ENCODE results near the gene UBL7.

Gene UBL7

GRCh38 chr15:74441248-74441941, 19.6 kb downstream of the UBL7 start:
- no peak for DNase-seq (ENCODE audit: low read depth in 2 of 2)

- DNase-seq (ENCODE audit: low read depth in 2 of 2) = peak; percentile 73 to 76
Observed at GRCh38 chr15:74438721-74439316, 22.1 kb downstream of the UBL7 start.

GRCh38 chr15:74438206-74438605, 22.8 kb downstream of the UBL7 start:
- DNase-seq (ENCODE audit: low read depth in 2 of 2) = no peak

- no peak for DNase-seq (ENCODE audit: low read depth in 2 of 2)
Observed at GRCh38 chr15:74434263-74435136, 26.5 kb downstream of the UBL7 start.

- peak; percentile 71 to 75 for DNase-seq (ENCODE audit: low read depth in 2 of 2)
Observed at GRCh38 chr15:74433592-74434262, 27.2 kb downstream of the UBL7 start, which contains the start of gene SEMA7A. Gene SEMA7A (minus strand): TSS chr15:74433958. CDS start chr15:74433918, 40 bp downstream.

- DNase-seq (ENCODE audit: low read depth in 2 of 2) = no peak
Observed at GRCh38 chr15:74432968-74433591, 27.9 kb downstream of the UBL7 start.

- DNase-seq (ENCODE audit: low read depth in 2 of 2) = no peak
Observed at GRCh38 chr15:74432271-74432967, 28.5 kb downstream of the UBL7 start.

GRCh38 chr15:74431645-74432044, 29.3 kb downstream of the UBL7 start:
- no peak for DNase-seq (ENCODE audit: low read depth in 2 of 2)

GRCh38 chr15:74431116-74431515, 29.8 kb downstream of the UBL7 start:
- DNase-seq (ENCODE audit: low read depth in 2 of 2) = no peak

GRCh38 chr15:74430510-74430951, 30.4 kb downstream of the UBL7 start:
- no peak for DNase-seq (ENCODE audit: low read depth in 2 of 2)

- no peak for DNase-seq (ENCODE audit: low read depth in 2 of 2)
Observed at GRCh38 chr15:74429781-74430400, 31.1 kb downstream of the UBL7 start.

- no peak for DNase-seq (ENCODE audit: low read depth in 2 of 2)
Observed at GRCh38 chr15:74428970-74429780, 31.8 kb downstream of the UBL7 start.

GRCh38 chr15:74428442-74428787, 32.5 kb downstream of the UBL7 start:
- no peak for DNase-seq (ENCODE audit: low read depth in 2 of 2)

GRCh38 chr15:74427607-74428441, 33.1 kb downstream of the UBL7 start:
- no peak for DNase-seq (ENCODE audit: low read depth in 2 of 2)

GRCh38 chr15:74426404-74427281, 34.3 kb downstream of the UBL7 start:
- DNase-seq (ENCODE audit: low read depth in 2 of 2) = no peak

- no peak for DNase-seq (ENCODE audit: low read depth in 2 of 2)
Observed at GRCh38 chr15:74425630-74426029, 35.3 kb downstream of the UBL7 start.

GRCh38 chr15:74424901-74425528, 35.9 kb downstream of the UBL7 start:
- DNase-seq (ENCODE audit: low read depth in 2 of 2) = no peak

Measured in stimulated activated CD4-positive, alpha-beta T cell treated with anti-CD3 and anti-CD28 coated beads, Interleukin-1b, Interleukin-23, amount 100 ng/mL, for 4 hours (primary cell).